Astrocyte (in vitro differentiated cells and primary cell): ENCODE data around the gene IBTK.

ENCODE experiments used
- EZH2 ChIP-seq: IDR thresholded peaks from 2 replicates; pipeline ENCODE4 v1.6.1; 2012; ENCODE audit warnings: mild to moderate bottlenecking, low read length, inconsistent platforms; ENCODE audit not compliant: insufficient read depth
- TF ChIP-seq, protein P1 (sequence below): IDR thresholded peaks from 2 replicates; pipeline ENCODE4 v1.5.1; 2011; ENCODE audit warnings: low read depth, mild to moderate bottlenecking, inconsistent platforms, low read length, moderate library complexity; ENCODE audit not compliant: insufficient read depth

DNA sequence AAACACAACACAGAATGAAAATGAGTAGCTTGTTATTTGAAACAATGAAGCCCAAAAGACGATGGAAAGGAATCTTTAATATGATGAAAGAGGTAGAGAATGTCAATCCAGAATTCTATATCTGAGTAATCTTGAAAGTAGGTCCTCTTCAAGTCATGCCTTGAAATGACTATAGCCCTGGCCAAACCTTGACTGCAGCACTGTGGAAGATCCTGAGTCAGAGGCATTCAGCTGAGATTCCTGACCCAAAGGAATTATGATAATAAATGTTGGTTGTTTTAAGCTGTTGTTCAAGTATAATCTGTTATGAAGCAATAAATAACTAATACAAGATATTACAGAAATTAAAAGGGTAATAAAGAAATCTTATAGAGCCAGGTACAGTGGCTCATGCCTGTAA is 64.8 kb downstream of the IBTK start:
- TF ChIP-seq, protein P1, sequence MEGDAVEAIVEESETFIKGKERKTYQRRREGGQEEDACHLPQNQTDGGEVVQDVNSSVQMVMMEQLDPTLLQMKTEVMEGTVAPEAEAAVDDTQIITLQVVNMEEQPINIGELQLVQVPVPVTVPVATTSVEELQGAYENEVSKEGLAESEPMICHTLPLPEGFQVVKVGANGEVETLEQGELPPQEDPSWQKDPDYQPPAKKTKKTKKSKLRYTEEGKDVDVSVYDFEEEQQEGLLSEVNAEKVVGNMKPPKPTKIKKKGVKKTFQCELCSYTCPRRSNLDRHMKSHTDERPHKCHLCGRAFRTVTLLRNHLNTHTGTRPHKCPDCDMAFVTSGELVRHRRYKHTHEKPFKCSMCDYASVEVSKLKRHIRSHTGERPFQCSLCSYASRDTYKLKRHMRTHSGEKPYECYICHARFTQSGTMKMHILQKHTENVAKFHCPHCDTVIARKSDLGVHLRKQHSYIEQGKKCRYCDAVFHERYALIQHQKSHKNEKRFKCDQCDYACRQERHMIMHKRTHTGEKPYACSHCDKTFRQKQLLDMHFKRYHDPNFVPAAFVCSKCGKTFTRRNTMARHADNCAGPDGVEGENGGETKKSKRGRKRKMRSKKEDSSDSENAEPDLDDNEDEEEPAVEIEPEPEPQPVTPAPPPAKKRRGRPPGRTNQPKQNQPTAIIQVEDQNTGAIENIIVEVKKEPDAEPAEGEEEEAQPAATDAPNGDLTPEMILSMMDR: no peak
- no peak for TF ChIP-seq EZH2
